Nephron (organoid): Measurements from ENCODE around the gene SIRPA.

Experiments used
- H3K27ac Mint-ChIP-seq, 3 experiments: 2 replicates each; pipeline ENCODE4 v1.8.0; 2020; ENCODE audit warnings: mixed read lengths in 3 of 3, mild to moderate bottlenecking in 2 of 3, moderate library complexity in 1 of 3
- H3K27me3 Mint-ChIP-seq: 2 replicates; pipeline ENCODE4 v1.8.0; 2021; ENCODE audit warnings: low read depth, mild to moderate bottlenecking, moderate library complexity, mixed read lengths
- H3K36me3 Mint-ChIP-seq: 2 replicates; pipeline ENCODE4 v1.8.0; 2020; ENCODE audit warnings: low read depth, mixed read lengths
- H3K4me1 Mint-ChIP-seq: 2 replicates; pipeline ENCODE4 v1.8.0; 2020; ENCODE audit warnings: mixed read lengths
- H3K4me3 Mint-ChIP-seq, 3 experiments: 2 replicates each; pipeline ENCODE4 v1.8.0; 2020; ENCODE audit warnings: mild to moderate bottlenecking in 3 of 3, mixed read lengths in 3 of 3, moderate library complexity in 2 of 3
- H3K9me3 Mint-ChIP-seq: 2 replicates; pipeline ENCODE4 v1.8.0; 2020; ENCODE audit warnings: mixed read lengths
- TF ChIP-seq, protein P1 (sequence below), 3 experiments: fragments of 200-600 bp; sonication (generic); IDR thresholded peaks; one replicate each; pipeline ENCODE4 v1.5.0; 2021; ENCODE audit warnings: antibody characterized with exemption in 3 of 3; ENCODE audit not compliant: unreplicated experiment in 3 of 3

The SIRPA gene

DNA sequence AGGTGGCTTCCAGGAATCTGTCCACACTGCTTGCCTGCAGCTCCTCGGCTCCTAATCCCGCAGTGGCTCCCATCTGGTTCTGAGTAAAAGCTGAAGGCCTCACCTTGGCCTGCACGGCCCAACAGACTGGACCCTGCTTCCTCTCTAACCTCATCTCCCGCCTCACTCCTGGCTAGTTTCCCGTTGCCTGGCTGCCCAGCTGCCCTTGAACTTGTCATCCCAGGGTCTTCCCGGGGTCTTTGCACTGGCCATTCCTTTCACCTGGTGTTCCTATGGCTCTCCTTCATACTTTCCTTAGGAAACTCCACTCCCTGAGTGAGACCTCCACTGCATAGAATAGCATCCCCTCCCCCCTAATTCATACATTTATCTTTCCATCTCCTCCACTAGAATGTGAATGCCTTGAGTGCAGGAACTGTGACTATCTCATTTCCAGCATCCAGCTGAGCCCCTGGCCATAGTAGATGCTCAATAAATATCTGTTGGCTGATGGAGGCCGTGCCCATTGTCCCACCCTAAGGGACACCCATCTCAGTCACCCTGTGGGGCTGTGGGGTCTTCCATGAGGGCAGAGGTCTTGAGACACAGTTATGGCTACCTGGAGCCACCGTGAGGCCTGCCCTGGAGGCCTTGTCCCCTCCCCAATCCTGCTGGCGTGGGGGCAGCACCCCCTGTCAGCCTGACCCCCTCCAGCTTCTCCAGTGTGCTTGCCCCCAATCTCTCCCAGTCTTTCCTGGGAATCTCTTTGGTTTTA lies 9.1 kb upstream of the SIRPA start:
- H3K27me3 Mint-ChIP-seq: peaks cover 36% of the 10 kb centered on the region
- TF ChIP-seq, protein P1, sequence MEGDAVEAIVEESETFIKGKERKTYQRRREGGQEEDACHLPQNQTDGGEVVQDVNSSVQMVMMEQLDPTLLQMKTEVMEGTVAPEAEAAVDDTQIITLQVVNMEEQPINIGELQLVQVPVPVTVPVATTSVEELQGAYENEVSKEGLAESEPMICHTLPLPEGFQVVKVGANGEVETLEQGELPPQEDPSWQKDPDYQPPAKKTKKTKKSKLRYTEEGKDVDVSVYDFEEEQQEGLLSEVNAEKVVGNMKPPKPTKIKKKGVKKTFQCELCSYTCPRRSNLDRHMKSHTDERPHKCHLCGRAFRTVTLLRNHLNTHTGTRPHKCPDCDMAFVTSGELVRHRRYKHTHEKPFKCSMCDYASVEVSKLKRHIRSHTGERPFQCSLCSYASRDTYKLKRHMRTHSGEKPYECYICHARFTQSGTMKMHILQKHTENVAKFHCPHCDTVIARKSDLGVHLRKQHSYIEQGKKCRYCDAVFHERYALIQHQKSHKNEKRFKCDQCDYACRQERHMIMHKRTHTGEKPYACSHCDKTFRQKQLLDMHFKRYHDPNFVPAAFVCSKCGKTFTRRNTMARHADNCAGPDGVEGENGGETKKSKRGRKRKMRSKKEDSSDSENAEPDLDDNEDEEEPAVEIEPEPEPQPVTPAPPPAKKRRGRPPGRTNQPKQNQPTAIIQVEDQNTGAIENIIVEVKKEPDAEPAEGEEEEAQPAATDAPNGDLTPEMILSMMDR (IDR thresholded peaks at IDR 0.05; ENCODE audit: unreplicated experiment in 3 of 3): no peak
- no peaks in the 10 kb centered on the region for H3K9me3 Mint-ChIP-seq
- H3K36me3 Mint-ChIP-seq: no peaks in the 10 kb centered on the region
- H3K27ac Mint-ChIP-seq: no peak overlapping the region
- peaks cover 6% of the 10 kb centered on the region for H3K4me1 Mint-ChIP-seq
- H3K4me3 Mint-ChIP-seq: no peak overlapping the region

DNA sequence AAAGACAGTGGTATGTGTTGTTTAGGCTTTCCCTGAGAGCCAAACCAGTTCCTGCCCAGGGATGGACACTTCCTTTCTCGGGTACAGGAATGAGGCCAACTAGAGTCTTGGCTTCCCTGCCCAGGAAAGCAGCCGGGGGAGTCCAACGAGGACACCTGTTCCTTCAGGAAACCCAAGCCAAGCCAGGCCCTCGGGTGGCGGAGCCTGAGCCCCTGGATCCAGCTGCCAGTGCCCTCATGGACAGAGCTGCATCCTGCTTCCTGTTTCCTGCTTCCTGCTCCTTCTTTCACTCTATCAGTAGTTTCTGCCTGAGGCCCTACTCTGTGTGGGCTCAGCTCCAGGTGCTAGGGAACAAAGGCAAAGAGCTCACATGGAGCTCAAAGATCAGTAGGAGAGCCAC lies 7.9 kb upstream of the SIRPA start:
- TF ChIP-seq, protein P1 (IDR thresholded peaks at IDR 0.05; ENCODE audit: unreplicated experiment in 3 of 3): no peak
- no peaks in the 10 kb centered on the region for H3K36me3 Mint-ChIP-seq
- no peak overlapping the region for H3K4me3 Mint-ChIP-seq
- no peaks in the 10 kb centered on the region for H3K9me3 Mint-ChIP-seq
- no peak overlapping the region for H3K27ac Mint-ChIP-seq
- H3K4me1 Mint-ChIP-seq: peaks cover 11% of the 10 kb centered on the region
- peaks cover 39% of the 10 kb centered on the region for H3K27me3 Mint-ChIP-seq

DNA sequence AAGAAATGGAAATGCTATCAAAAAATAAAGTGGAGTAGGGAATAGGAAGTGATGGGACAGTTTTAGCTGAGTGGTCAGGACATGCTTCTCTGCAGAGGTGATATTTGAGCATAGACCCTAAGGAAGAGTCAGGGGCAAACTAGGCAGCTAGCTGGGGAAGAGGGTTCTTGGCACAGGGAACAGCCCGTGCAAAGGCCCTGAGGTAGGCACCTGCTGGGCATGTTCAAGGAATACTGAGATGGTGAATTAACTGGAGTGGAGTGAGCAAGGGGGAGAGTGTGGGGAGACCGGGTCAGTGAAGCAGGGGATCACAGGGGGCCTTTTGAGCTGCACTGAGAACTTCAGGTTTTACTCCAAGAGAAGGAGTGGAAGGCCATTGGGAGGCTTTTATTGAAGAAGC lies 7.5 kb upstream of the SIRPA start:
- TF ChIP-seq, protein P1 (IDR thresholded peaks at IDR 0.05; ENCODE audit: unreplicated experiment in 3 of 3): no peak
- Mint-ChIP-seq H3K27me3 (peaks cover 40% of the 10 kb centered on the region), H3K27ac (no peak overlapping the region)

DNA sequence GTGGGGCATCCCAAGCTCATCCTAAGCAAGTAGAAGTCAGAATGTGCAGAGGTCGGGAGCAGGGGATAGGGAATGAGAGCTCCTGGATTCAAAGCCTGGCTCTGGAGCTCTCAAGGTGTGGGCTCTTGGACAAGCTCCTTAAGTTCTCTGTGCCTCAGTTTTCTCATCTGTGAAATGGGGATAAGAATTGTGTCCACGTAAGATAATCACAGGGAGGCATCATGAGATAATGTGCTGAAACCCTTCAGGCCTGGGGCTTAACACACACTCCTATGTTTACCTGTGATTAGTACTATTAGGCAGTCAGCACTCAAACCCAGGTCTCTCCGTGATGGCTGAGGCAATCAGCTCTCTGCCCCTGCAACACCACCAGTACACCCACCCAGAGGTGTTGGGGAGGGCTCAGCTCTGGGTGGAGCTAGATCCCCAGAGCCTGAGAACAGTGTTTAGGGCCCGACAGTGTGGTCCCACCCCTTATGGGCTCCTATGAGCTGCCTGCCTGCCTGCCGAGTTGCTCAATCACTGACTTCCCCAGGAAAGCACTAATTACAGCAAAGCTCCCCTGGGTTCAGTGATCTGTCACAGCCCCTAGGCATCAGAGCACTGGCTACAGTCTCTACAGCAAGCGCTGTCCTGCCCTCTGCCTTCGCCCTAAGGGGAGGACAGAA lies 6.3 kb upstream of the SIRPA start:
- Mint-ChIP-seq H3K4me1 (peaks cover 19% of the 10 kb centered on the region), H3K4me3 (no peak overlapping the region), H3K27ac (no peak overlapping the region)

More for the DNA sequence above, 7.5 kb upstream of the SIRPA start:
- H3K36me3 Mint-ChIP-seq: no peaks in the 10 kb centered on the region
- H3K9me3 Mint-ChIP-seq: no peaks in the 10 kb centered on the region
- no peak overlapping the region for H3K4me3 Mint-ChIP-seq
- peaks cover 12% of the 10 kb centered on the region for H3K4me1 Mint-ChIP-seq

DNA sequence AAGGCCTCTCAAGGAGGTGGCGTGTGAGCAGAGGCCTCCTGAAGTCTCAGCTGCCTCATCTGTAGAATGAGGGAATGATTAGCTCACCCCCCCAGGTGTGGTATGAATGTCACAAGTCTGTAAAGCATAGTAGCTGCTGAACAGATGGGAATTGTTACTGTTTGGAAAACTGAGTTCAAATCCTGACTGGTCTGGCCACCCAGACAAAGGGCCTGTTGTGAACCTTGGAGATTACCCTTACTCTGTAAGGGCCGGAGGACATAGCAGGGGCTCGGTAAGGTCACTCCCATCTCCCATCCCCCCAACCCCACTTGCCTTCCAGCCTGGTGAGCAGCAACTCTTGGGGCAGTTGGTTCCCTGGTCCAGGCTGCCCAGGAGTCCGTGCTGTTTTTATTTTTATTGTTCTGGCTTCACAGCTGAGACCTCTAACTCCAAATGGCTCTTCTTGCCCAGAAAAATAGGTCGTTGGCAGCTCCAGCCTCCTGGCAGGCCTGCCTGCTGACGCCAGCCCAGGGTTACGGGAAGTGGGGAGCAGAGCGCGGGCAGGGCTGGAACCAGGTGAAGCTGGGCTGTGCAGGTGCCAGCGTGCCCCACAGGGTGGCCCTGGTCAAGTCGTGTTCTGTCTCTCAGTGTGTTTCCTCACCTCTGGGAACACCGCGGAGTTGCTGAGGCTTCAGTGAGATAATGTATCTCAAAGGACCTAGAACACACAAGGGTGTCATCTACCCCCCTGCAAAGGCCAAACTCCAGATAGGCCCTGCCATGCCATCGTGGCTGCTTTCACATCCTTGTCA lies 4.5 kb upstream of the SIRPA start:
- peaks cover 54% of the 10 kb centered on the region for H3K27me3 Mint-ChIP-seq
- H3K4me1 Mint-ChIP-seq: peaks cover 17% of the 10 kb centered on the region
- H3K36me3 Mint-ChIP-seq: no peaks in the 10 kb centered on the region
- no peak overlapping the region for H3K27ac Mint-ChIP-seq
- no peak overlapping the region for H3K4me3 Mint-ChIP-seq
- H3K9me3 Mint-ChIP-seq: no peaks in the 10 kb centered on the region
- TF ChIP-seq, protein P1 (IDR thresholded peaks at IDR 0.05; ENCODE audit: unreplicated experiment in 3 of 3): no peak

More for the DNA sequence above, 6.3 kb upstream of the SIRPA start:
- H3K27me3 Mint-ChIP-seq: peaks cover 52% of the 10 kb centered on the region
- H3K36me3 Mint-ChIP-seq: no peaks in the 10 kb centered on the region
- TF ChIP-seq, protein P1 (IDR thresholded peaks at IDR 0.05; ENCODE audit: unreplicated experiment in 3 of 3): no peak
- H3K9me3 Mint-ChIP-seq: no peaks in the 10 kb centered on the region
